Mesenchymal stem cell (in vitro differentiated cells and primary cell): Measurements from ENCODE around the gene HEG1.

ENCODE experiments used
- DNase-seq: peaks from one replicate; pipeline ENCODE4 v3.0.0-alpha.2; 2013
- H2AFZ ChIP-seq: one replicate; pipeline ENCODE4 v1.6.1; 2013; ENCODE audit warnings: low read depth, mild to moderate bottlenecking, control low read depth, inconsistent platforms, low read length, moderate library complexity
- H2AK5ac ChIP-seq: 2 replicates; pipeline ENCODE4 v1.6.1; 2013; ENCODE audit warnings: low read length, moderate library complexity, mild to moderate bottlenecking, inconsistent platforms; ENCODE audit not compliant: severe bottlenecking
- H2BK120ac ChIP-seq: one replicate; pipeline ENCODE4 v1.6.1; 2013; ENCODE audit warnings: low read depth, mild to moderate bottlenecking, inconsistent platforms, low read length, moderate library complexity
- H2BK12ac ChIP-seq, 2 experiments: one replicate each; pipeline ENCODE4 v1.6.1; 2013; ENCODE audit warnings: inconsistent platforms in 2 of 2, low read length in 2 of 2, mild to moderate bottlenecking in 2 of 2, moderate library complexity in 2 of 2, control low read depth in 1 of 2
- H2BK15ac ChIP-seq: one replicate; pipeline ENCODE4 v1.6.1; 2013; ENCODE audit warnings: mild to moderate bottlenecking, low read depth, inconsistent platforms; ENCODE audit not compliant: poor library complexity, severe bottlenecking
- H2BK5ac ChIP-seq: 2 replicates; pipeline ENCODE4 v1.6.1; 2013; ENCODE audit warnings: low read depth, mild to moderate bottlenecking, low read length, control low read depth, inconsistent platforms; ENCODE audit not compliant: poor library complexity, severe bottlenecking
- H3K14ac ChIP-seq, 2 experiments: one replicate each; pipeline ENCODE4 v1.6.1; 2013; ENCODE audit warnings: inconsistent platforms in 2 of 2, low read length in 2 of 2, control low read depth in 1 of 2, mild to moderate bottlenecking in 1 of 2, moderate library complexity in 1 of 2
- H3K18ac ChIP-seq, 2 experiments: one replicate each; pipeline ENCODE4 v1.6.1; 2013; ENCODE audit warnings: inconsistent platforms in 2 of 2, low read length in 2 of 2, control low read depth in 1 of 2, low read depth in 1 of 2, mild to moderate bottlenecking in 1 of 2
- H3K23ac ChIP-seq, 2 experiments: one replicate each; pipeline ENCODE4 v1.6.1; 2013; ENCODE audit warnings: inconsistent platforms in 2 of 2, low read length in 2 of 2, mild to moderate bottlenecking in 2 of 2, moderate library complexity in 2 of 2, control low read depth in 1 of 2
- H3K27ac ChIP-seq: 2 replicates; pipeline ENCODE4 v1.5.1; 2013; ENCODE audit warnings: mild to moderate bottlenecking, moderate library complexity, low read length, control low read depth, inconsistent platforms; ENCODE audit not compliant: poor library complexity, severe bottlenecking
- H3K27me3 ChIP-seq, 2 experiments: 2 replicates each; pipeline versions ENCODE4 v1.6.1 to v1.7.0; 2013; ENCODE audit warnings: low read length in 2 of 2, mild to moderate bottlenecking in 2 of 2, moderate library complexity in 2 of 2, control low read depth in 1 of 2, inconsistent platforms in 1 of 2; ENCODE audit not compliant: control insufficient read depth in 1 of 2, insufficient read depth in 1 of 2
- H3K36me3 ChIP-seq, 2 experiments: 2 replicates each; pipeline versions ENCODE4 v1.6.1 to v1.7.0; 2013; ENCODE audit warnings: low read length in 2 of 2, control low read depth in 1 of 2, inconsistent platforms in 1 of 2, low read depth in 1 of 2, mild to moderate bottlenecking in 1 of 2; ENCODE audit not compliant: insufficient read depth in 2 of 2, control insufficient read depth in 1 of 2
- H3K4ac ChIP-seq, 2 experiments: one replicate each; pipeline ENCODE4 v1.6.1; 2013; ENCODE audit warnings: inconsistent platforms in 2 of 2, low read length in 2 of 2, mild to moderate bottlenecking in 2 of 2, moderate library complexity in 2 of 2, control low read depth in 1 of 2, low read depth in 1 of 2
- H3K4me1 ChIP-seq: 2 replicates; pipeline ENCODE4 v1.6.1; 2013; ENCODE audit warnings: low read depth, low read length, control low read depth; ENCODE audit not compliant: control insufficient read depth, insufficient read depth
- H3K4me2 ChIP-seq: 2 replicates; pipeline ENCODE4 v1.6.1; 2013; ENCODE audit warnings: low read length, mild to moderate bottlenecking, inconsistent platforms; ENCODE audit not compliant: poor library complexity, severe bottlenecking
- H3K4me3 ChIP-seq, 2 experiments: 2 replicates each; pipeline versions ENCODE4 v1.5.1 to v1.7.0; 2013; ENCODE audit warnings: low read length in 2 of 2, mild to moderate bottlenecking in 2 of 2, control low read depth in 1 of 2, low read depth in 1 of 2; ENCODE audit not compliant: insufficient read depth in 1 of 2
- H3K79me1 ChIP-seq: replicated peaks from 2 replicates; pipeline ENCODE4 v1.6.1; 2013; ENCODE audit warnings: mild to moderate bottlenecking, control low read depth, low read length, inconsistent platforms; ENCODE audit not compliant: poor library complexity, severe bottlenecking
- H3K9ac ChIP-seq: 2 replicates; pipeline ENCODE4 v1.7.0; 2013; ENCODE audit warnings: mild to moderate bottlenecking, low read length, moderate library complexity
- H3K9me3 ChIP-seq: 2 replicates; pipeline ENCODE4 v1.7.0; 2013; ENCODE audit warnings: mild to moderate bottlenecking, low read length; ENCODE audit not compliant: control insufficient read depth
- H4K8ac ChIP-seq: one replicate; pipeline ENCODE4 v1.6.1; 2013; ENCODE audit warnings: inconsistent platforms, mild to moderate bottlenecking, low read length, moderate library complexity
- H4K91ac ChIP-seq: one replicate; pipeline ENCODE4 v1.6.1; 2013; ENCODE audit warnings: mild to moderate bottlenecking, low read length, inconsistent platforms
- WGBS: methylation state at CpG from one replicate; pipeline ENCODE4 v1.1.7; 2013; ENCODE audit warnings: mixed read lengths; 5-methylcytosine and 5-hydroxymethylcytosine counted together

The HEG1 gene

DNA sequence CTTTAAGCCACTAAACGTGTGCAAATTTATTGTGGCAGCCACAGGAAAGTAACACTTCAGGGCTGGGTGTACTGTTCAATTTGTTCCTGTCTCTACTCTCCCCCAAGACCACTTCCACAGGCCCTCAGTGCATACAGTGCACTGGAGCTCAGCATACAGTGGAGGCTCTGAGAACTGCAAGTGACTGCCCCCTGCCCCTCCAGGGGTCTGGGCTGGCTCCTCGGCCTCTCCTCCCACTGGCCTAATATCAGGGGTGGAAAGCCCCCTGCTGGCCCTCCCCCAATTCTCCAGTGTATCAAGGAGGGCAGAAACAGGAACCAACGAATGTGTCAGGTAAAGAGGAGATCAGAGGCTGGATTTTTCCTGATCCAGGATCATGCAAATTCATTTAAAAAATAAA, 19.9 kb upstream of the HEG1 start:
- no peak overlapping the region for H3K4ac ChIP-seq
- H3K4me3 ChIP-seq, result no peak overlapping the region
- H3K4me2 ChIP-seq, result no peak overlapping the region
- no peak overlapping the region for H3K14ac ChIP-seq
- H3K27ac ChIP-seq, result no peak overlapping the region
- no peaks in the 10 kb centered on the region for H3K79me1 ChIP-seq
- H3K9me3 ChIP-seq, result no peaks in the 10 kb centered on the region
- H2BK5ac ChIP-seq, result no peak overlapping the region
- no peak overlapping the region for H4K91ac ChIP-seq
- H3K9ac ChIP-seq, result no peak overlapping the region
- no peak overlapping the region for H2AFZ ChIP-seq
- H4K8ac ChIP-seq, result no peak overlapping the region
- H3K4me1 ChIP-seq, result no peaks in the 10 kb centered on the region
- WGBS, result 54% methylated on average over 2 of the region's 3 CpGs
- H3K27me3 ChIP-seq, result peaks cover 0 to 7% of the 10 kb centered on the region in 2 experiments
- no peak overlapping the region for H2AK5ac ChIP-seq
- DNase-seq, result no peak
- H2BK15ac ChIP-seq, result no peak overlapping the region
- no peak overlapping the region for H3K23ac ChIP-seq
- no peak overlapping the region for H2BK120ac ChIP-seq
- peaks cover 0 to 6% of the 10 kb centered on the region in 2 experiments for H3K36me3 ChIP-seq
- H3K18ac ChIP-seq, result no peak overlapping the region
- peak overlapping the region in 1 of 2 experiments; percentile 10 for H2BK12ac ChIP-seq

DNA sequence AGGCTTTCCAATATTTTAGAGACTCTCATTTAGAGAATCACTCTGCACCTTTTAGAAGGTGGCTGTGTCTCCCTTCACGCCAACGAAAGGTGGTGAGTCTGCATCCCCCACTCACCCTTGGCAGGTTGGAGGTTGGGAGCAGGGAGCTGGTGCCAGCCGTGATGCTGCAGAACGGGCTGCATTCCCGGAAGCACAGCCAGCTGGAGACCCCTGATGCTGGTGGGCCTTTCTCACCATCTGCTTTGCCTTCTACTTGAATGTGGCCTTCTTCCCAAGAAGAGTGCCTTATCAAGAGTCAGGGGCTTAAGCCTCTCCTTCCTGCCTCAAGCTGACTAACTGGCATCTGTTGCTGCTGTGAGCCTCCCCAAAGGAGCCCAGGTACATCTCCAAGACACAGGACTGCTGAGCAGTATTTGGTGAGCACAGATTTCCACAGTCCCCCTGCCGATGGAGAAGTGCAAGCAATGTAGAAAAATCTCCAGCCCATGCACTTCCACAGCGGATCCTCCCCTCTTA, 17.7 kb upstream of the HEG1 start:
- no peak overlapping the region for H4K8ac ChIP-seq
- H2BK5ac ChIP-seq, result no peak overlapping the region
- H3K9me3 ChIP-seq, result no peaks in the 10 kb centered on the region
- H4K91ac ChIP-seq, result peak overlapping the region; percentile 14
- no peak overlapping the region for H2AFZ ChIP-seq
- H2BK15ac ChIP-seq, result no peak overlapping the region
- no peak for DNase-seq
- H2BK12ac ChIP-seq, result no peak overlapping the region
- 97% methylated on average over 7 of the region's 7 CpGs for WGBS
- H3K23ac ChIP-seq, result no peak overlapping the region
- H3K27me3 ChIP-seq, result peaks cover 0 to 7% of the 10 kb centered on the region in 2 experiments
- H3K27ac ChIP-seq, result no peak overlapping the region
- H3K79me1 ChIP-seq, result no peaks in the 10 kb centered on the region
- no peak overlapping the region for H3K4me2 ChIP-seq
- H3K9ac ChIP-seq, result no peak overlapping the region
- no peak overlapping the region for H3K14ac ChIP-seq
- H3K18ac ChIP-seq, result no peak overlapping the region
- no peak overlapping the region for H3K4me3 ChIP-seq
- H3K36me3 ChIP-seq, result peaks cover 0 to 6% of the 10 kb centered on the region in 2 experiments
- H2BK120ac ChIP-seq, result no peak overlapping the region
- H2AK5ac ChIP-seq, result no peak overlapping the region
- H3K4me1 ChIP-seq, result no peaks in the 10 kb centered on the region
- H3K4ac ChIP-seq, result no peak overlapping the region

DNA sequence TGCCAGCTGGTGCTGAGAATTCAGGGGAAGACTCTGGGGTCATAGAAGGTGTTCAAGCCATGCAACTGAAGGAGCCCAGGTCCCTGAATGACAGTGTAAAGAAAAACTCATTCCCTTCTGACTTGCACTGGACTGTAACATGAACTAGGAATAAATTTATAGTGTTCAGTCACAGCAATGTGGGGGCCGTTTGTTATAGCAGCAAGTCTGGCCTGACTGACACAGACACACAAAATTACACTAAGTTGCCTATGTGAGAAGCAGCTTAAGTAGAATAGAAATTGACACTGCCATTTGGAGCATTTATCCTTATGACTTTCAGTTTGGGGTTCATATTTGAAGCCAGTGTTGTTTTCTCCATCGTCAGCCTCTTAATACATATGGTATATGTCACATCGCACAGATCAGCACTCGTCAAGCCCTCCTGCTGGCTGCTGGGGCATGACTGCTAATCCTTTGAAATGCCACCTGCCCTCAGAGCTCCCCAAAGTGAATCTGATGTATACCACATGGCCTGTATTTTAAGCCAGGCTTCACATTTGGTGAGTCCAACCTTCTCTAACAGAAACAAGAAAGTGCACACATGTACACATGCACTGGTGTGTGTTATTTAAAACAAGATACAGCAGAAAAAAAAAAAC, 17.1 kb upstream of the HEG1 start:
- H3K27ac ChIP-seq, result no peak overlapping the region
- H2BK5ac ChIP-seq, result no peak overlapping the region
- H2BK120ac ChIP-seq, result no peak overlapping the region
- H2AFZ ChIP-seq, result no peak overlapping the region
- H3K36me3 ChIP-seq, result peaks cover 0 to 6% of the 10 kb centered on the region in 2 experiments
- no peak overlapping the region for H2BK15ac ChIP-seq
- no peaks in the 10 kb centered on the region for H3K79me1 ChIP-seq
- H2AK5ac ChIP-seq, result peak overlapping the region; percentile 39
- no peaks in the 10 kb centered on the region for H3K9me3 ChIP-seq
- H2BK12ac ChIP-seq, result peak overlapping the region in 1 of 2 experiments; percentile 18
- H3K9ac ChIP-seq, result no peak overlapping the region
- no peak overlapping the region for H3K14ac ChIP-seq
- no peak overlapping the region for H3K4ac ChIP-seq
- no peak overlapping the region for H3K23ac ChIP-seq
- peaks cover 0 to 7% of the 10 kb centered on the region in 2 experiments for H3K27me3 ChIP-seq
- H3K18ac ChIP-seq, result no peak overlapping the region
- no peak overlapping the region for H4K91ac ChIP-seq
- no peak overlapping the region for H4K8ac ChIP-seq
- DNase-seq, result no peak
- WGBS, result 86% methylated on average over 4 of the region's 4 CpGs
- H3K4me1 ChIP-seq, result no peaks in the 10 kb centered on the region
- no peak overlapping the region for H3K4me3 ChIP-seq
- no peak overlapping the region for H3K4me2 ChIP-seq

DNA sequence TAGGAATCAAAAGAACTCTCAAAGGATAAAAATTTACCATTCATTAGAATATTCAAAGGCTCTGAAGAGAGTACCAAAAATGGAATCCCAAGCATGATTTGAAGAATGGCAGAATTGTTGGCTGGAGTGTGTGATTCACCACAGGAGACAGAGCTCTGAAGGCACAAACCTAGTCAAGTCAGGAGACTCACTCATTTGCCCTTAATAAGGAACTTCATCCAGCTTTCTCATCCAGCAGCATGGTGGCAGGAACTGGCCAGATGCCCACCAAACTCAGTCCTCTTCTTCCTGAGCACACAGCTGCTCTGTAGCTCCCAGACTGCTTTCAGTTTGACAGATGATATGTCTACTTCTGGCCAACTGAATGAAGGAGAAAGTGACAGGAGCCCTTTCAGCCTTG, 16.5 kb upstream of the HEG1 start:
- no peak overlapping the region for H2BK15ac ChIP-seq
- H3K9ac ChIP-seq, result no peak overlapping the region

More for the DNA sequence above, 16.5 kb upstream of the HEG1 start:
- no peak overlapping the region for H3K18ac ChIP-seq
- no peak overlapping the region for H2BK5ac ChIP-seq
- peak overlapping the region; percentile 39 for H2AK5ac ChIP-seq
- H3K4me3 ChIP-seq, result no peak overlapping the region
- no peak for DNase-seq
- H2BK12ac ChIP-seq, result peak overlapping the region in 1 of 2 experiments; percentile 18
- H3K4me1 ChIP-seq, result no peaks in the 10 kb centered on the region
- H3K27ac ChIP-seq, result no peak overlapping the region
- no peak overlapping the region for H3K23ac ChIP-seq
- peaks cover 0 to 7% of the 10 kb centered on the region in 2 experiments for H3K27me3 ChIP-seq
- peaks cover 0 to 6% of the 10 kb centered on the region in 2 experiments for H3K36me3 ChIP-seq
- H3K4me2 ChIP-seq, result no peak overlapping the region
- H2BK120ac ChIP-seq, result no peak overlapping the region
- H3K9me3 ChIP-seq, result no peaks in the 10 kb centered on the region
- H4K91ac ChIP-seq, result no peak overlapping the region
- no peak overlapping the region for H3K14ac ChIP-seq
- H3K79me1 ChIP-seq, result no peaks in the 10 kb centered on the region
- H2AFZ ChIP-seq, result no peak overlapping the region
- no peak overlapping the region for H3K4ac ChIP-seq
- H4K8ac ChIP-seq, result no peak overlapping the region
